ENCODE data around the gene GTF3A.

DNA sequence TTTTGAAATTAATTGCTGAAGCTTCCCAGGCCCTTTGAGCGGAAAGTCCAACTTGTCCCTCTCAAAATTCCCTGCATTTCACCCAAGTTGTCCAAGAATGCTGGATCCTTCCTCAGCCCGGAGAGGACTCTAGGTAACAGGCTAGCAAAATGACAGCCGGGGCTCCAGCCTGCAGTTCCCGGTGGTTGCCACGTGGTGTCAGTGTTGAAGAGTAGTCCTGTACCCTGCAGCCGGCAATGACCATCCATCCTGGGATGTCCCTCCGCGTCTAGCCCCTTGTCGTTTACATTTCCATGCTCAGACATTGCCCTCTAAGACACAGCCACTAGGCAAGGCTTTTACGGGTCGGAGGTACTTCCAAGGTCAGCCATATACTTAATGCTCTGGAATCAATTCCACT, 57.3 kb downstream of the GTF3A start:
- TF ChIP-seq, protein P1, sequence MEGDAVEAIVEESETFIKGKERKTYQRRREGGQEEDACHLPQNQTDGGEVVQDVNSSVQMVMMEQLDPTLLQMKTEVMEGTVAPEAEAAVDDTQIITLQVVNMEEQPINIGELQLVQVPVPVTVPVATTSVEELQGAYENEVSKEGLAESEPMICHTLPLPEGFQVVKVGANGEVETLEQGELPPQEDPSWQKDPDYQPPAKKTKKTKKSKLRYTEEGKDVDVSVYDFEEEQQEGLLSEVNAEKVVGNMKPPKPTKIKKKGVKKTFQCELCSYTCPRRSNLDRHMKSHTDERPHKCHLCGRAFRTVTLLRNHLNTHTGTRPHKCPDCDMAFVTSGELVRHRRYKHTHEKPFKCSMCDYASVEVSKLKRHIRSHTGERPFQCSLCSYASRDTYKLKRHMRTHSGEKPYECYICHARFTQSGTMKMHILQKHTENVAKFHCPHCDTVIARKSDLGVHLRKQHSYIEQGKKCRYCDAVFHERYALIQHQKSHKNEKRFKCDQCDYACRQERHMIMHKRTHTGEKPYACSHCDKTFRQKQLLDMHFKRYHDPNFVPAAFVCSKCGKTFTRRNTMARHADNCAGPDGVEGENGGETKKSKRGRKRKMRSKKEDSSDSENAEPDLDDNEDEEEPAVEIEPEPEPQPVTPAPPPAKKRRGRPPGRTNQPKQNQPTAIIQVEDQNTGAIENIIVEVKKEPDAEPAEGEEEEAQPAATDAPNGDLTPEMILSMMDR (IDR thresholded peaks at IDR 0.05 in 2 of 3, conservative IDR thresholded peaks at IDR 0.05 in 1 of 3; ENCODE audit: borderline replicate concordance in 1 of 3, insufficient read depth in 1 of 3, low read depth in 2 of 3, low read length in 2 of 3), result peak; percentile 31 to 89 (median 89); a peak in 5 of 6 replicates
- TF ChIP-seq SP1 (IDR thresholded peaks at IDR 0.05; ENCODE audit: low read depth) (no peak), EGR1 (IDR thresholded peaks at IDR 0.05; ENCODE audit: low read depth) (no peak), EZH2 (IDR thresholded peaks at IDR 0.05) (no peak), POLR2A (IDR thresholded peaks at IDR 0.05; ENCODE audit: borderline replicate concordance, extremely low read depth, insufficient read depth, insufficient read length) (no peak), SRF (IDR thresholded peaks at IDR 0.05; ENCODE audit: low read depth) (no peak)
- TF ChIP-seq, protein P2, sequence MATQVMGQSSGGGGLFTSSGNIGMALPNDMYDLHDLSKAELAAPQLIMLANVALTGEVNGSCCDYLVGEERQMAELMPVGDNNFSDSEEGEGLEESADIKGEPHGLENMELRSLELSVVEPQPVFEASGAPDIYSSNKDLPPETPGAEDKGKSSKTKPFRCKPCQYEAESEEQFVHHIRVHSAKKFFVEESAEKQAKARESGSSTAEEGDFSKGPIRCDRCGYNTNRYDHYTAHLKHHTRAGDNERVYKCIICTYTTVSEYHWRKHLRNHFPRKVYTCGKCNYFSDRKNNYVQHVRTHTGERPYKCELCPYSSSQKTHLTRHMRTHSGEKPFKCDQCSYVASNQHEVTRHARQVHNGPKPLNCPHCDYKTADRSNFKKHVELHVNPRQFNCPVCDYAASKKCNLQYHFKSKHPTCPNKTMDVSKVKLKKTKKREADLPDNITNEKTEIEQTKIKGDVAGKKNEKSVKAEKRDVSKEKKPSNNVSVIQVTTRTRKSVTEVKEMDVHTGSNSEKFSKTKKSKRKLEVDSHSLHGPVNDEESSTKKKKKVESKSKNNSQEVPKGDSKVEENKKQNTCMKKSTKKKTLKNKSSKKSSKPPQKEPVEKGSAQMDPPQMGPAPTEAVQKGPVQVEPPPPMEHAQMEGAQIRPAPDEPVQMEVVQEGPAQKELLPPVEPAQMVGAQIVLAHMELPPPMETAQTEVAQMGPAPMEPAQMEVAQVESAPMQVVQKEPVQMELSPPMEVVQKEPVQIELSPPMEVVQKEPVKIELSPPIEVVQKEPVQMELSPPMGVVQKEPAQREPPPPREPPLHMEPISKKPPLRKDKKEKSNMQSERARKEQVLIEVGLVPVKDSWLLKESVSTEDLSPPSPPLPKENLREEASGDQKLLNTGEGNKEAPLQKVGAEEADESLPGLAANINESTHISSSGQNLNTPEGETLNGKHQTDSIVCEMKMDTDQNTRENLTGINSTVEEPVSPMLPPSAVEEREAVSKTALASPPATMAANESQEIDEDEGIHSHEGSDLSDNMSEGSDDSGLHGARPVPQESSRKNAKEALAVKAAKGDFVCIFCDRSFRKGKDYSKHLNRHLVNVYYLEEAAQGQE (IDR thresholded peaks at IDR 0.05; ENCODE audit: low read depth), result no peak
- TF ChIP-seq, protein P3, sequence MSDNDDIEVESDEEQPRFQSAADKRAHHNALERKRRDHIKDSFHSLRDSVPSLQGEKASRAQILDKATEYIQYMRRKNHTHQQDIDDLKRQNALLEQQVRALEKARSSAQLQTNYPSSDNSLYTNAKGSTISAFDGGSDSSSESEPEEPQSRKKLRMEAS (IDR thresholded peaks at IDR 0.05), result no peak

All from HCT116 (cell line).